GM23338 (cell line): ENCODE results near the gene LRP10. TPM values are rescaled to one million over a fixed set of nuclear protein-coding genes. Genes with fewer than 3 reads are reported as not detected.
A peak's percentile ranks its signal among the peaks of the same experiment; 100 is the strongest.

Experiments used
- ATAC-seq: fragments of 200-7000 bp; cut with Tn5 transposase; 3 replicates; pipeline ENCODE4 v1.9.1; 2020
- DNase-seq: peaks from one replicate; pipeline ENCODE4 v3.0.0-alpha.2; 2015; ENCODE audit warnings: low spot score
- H2AFZ ChIP-seq: fragments of 200-600 bp; sonication (generic); 2 replicates; pipeline ENCODE4 v1.8.0; 2016; ENCODE audit warnings: antibody characterized with exemption, mild to moderate bottlenecking, moderate library complexity
- H3F3A ChIP-seq: fragments of 200-600 bp; sonication (generic); replicated peaks from 2 replicates; pipeline ENCODE4 v1.8.0; 2017; ENCODE audit warnings: antibody characterized with exemption, mixed run types, low read depth
- H3K27ac ChIP-seq: fragments of 200-600 bp; sonication (generic); 2 replicates; pipeline ENCODE4 v1.6.1; 2016; ENCODE audit warnings: low read depth
- H3K27me3 ChIP-seq: fragments of 200-600 bp; sonication (generic); 2 replicates; pipeline ENCODE4 v1.8.0; 2016; ENCODE audit warnings: mild to moderate bottlenecking, mixed run types, moderate library complexity; ENCODE audit not compliant: insufficient read depth
- H3K36me3 ChIP-seq: fragments of 200-600 bp; sonication (generic); 2 replicates; pipeline ENCODE4 v1.8.0; 2016; ENCODE audit warnings: mild to moderate bottlenecking; ENCODE audit not compliant: insufficient read depth
- H3K4me1 ChIP-seq: fragments of 200-600 bp; sonication (generic); 2 replicates; pipeline ENCODE4 v1.8.0; 2016; ENCODE audit warnings: mild to moderate bottlenecking, moderate library complexity; ENCODE audit not compliant: insufficient read depth
- H3K4me2 ChIP-seq: fragments of 200-600 bp; sonication (generic); 2 replicates; pipeline ENCODE4 v1.7.1; 2017; ENCODE audit warnings: mixed run types
- H3K4me3 ChIP-seq: fragments of 200-600 bp; sonication (generic); 2 replicates; pipeline ENCODE4 v1.6.1; 2016; ENCODE audit warnings: mixed run types
- H3K79me2 ChIP-seq: fragments of 200-600 bp; sonication (generic); replicated peaks from 2 replicates; pipeline ENCODE4 v1.8.0; 2017; ENCODE audit warnings: mild to moderate bottlenecking; ENCODE audit not compliant: insufficient read depth
- H3K9me2 ChIP-seq: fragments of 200-600 bp; sonication (generic); 2 replicates; pipeline ENCODE4 v1.8.0; 2017; ENCODE audit not compliant: insufficient read depth
- H4K20me1 ChIP-seq: fragments of 200-600 bp; sonication (generic); replicated peaks from 2 replicates; pipeline ENCODE4 v1.8.0; 2017; ENCODE audit warnings: mild to moderate bottlenecking; ENCODE audit not compliant: insufficient read depth
- H3K27ac Mint-ChIP-seq: 2 replicates; pipeline ENCODE4 v1.8.0; 2020; ENCODE audit warnings: inconsistent platforms, mild to moderate bottlenecking, moderate library complexity, mixed read lengths
- H3K27me3 Mint-ChIP-seq: 3 replicates; pipeline ENCODE4 v1.8.0; 2022; ENCODE audit warnings: low read depth, mild to moderate bottlenecking, moderate library complexity, mixed read lengths, inconsistent platforms; ENCODE audit not compliant: insufficient read depth, poor library complexity
- H3K36me3 Mint-ChIP-seq: 3 replicates; pipeline ENCODE4 v1.8.0; 2021; ENCODE audit warnings: low read depth, mild to moderate bottlenecking, inconsistent platforms, moderate library complexity, mixed read lengths
- H3K4me1 Mint-ChIP-seq: 3 replicates; pipeline ENCODE4 v1.8.0; 2020; ENCODE audit warnings: mild to moderate bottlenecking, inconsistent platforms, mixed read lengths
- H3K4me3 Mint-ChIP-seq: 3 replicates; pipeline ENCODE4 v1.8.0; 2021; ENCODE audit warnings: moderate library complexity, mild to moderate bottlenecking, inconsistent platforms, mixed read lengths
- H3K9me3 Mint-ChIP-seq: 3 replicates; pipeline ENCODE4 v1.8.0; 2020; ENCODE audit warnings: moderate library complexity, mild to moderate bottlenecking, inconsistent platforms, mixed read lengths
- ETS1 ChIP-seq: IDR thresholded peaks from 2 replicates; pipeline ENCODE4 v1.6.1; 2016; ENCODE audit warnings: antibody characterized with exemption
- EZH2 ChIP-seq: fragments of 200-600 bp; sonication (generic); IDR thresholded peaks from one replicate; pipeline ENCODE4 v1.8.0; 2017; ENCODE audit warnings: antibody characterized with exemption, mild to moderate bottlenecking, low read depth; ENCODE audit not compliant: unreplicated experiment
- EZH2phosphoT487 ChIP-seq: fragments of 200-600 bp; sonication (generic); IDR thresholded peaks from one replicate; pipeline ENCODE4 v1.8.1; 2018; ENCODE audit warnings: antibody characterized with exemption; ENCODE audit not compliant: unreplicated experiment
- POLR2AphosphoS5 ChIP-seq: IDR thresholded peaks from 2 replicates; pipeline ENCODE4 v1.6.1; 2016; ENCODE audit warnings: antibody characterized with exemption, low read depth
- polyA plus RNA-seq: library from polyadenylated mRNA; unstranded; fragments of >200 nt; fragmentation: Nextera tagmentation; extraction: Ambion mirVana; gene quantifications from 2 replicates; pipeline ENCODE4 v1.2.1, GENCODE V29; 2016
- total RNA-seq: library from RNA; depleted of rRNA; stranded (reverse); fragments of >200 nt; shearing (Covaris generic); gene quantifications from 2 replicates; pipeline ENCODE4 v1.2.3, GENCODE V29; 2014
- TF ChIP-seq, protein P1 (sequence below), 2 experiments: fragments of 200-600 bp in 1 of 2; sonication (generic) in 1 of 2; conservative IDR thresholded peaks; 2 replicates each; pipeline versions ENCODE4 v1.5.1 to v1.6.1; 2016 to 2017; ENCODE audit warnings: antibody characterized with exemption in 2 of 2, low read depth in 2 of 2, mild to moderate bottlenecking in 2 of 2, moderate library complexity in 1 of 2
- TF ChIP-seq, protein P2 (sequence below): IDR thresholded peaks from one replicate; pipeline ENCODE4 v1.6.1; 2018; ENCODE audit warnings: antibody characterized with exemption; ENCODE audit not compliant: unreplicated experiment

Gene LRP10
- total and polyA plus RNA-seq, 2 experiments from 2014 or later, result 6.4 to 18.1 TPM

GRCh38 chr14:22864979-22865378 is 6.6 kb upstream of the LRP10 start:
- no peaks in the 10 kb centered on the region for H3K36me3 Mint-ChIP-seq
- H4K20me1 ChIP-seq, result no peaks in the 10 kb centered on the region
- H3K27me3 Mint-ChIP-seq, result no peaks in the 10 kb centered on the region
- no peaks in the 10 kb centered on the region for H3K36me3 ChIP-seq
- H3K4me3 Mint-ChIP-seq, result no peak overlapping the region; the same call in 2 of the 3 replicates
- no peak overlapping the region for H3K27ac Mint-ChIP-seq
- no peaks in the 10 kb centered on the region for H3K9me2 ChIP-seq
- no peaks in the 10 kb centered on the region for H3K79me2 ChIP-seq
- no peaks in the 10 kb centered on the region; the same call in 2 of the 3 replicates for H3K4me1 Mint-ChIP-seq
- no peak overlapping the region for H3K4me3 ChIP-seq
- no peaks in the 10 kb centered on the region; the same call in 2 of the 3 replicates for H3K9me3 Mint-ChIP-seq
- H3F3A ChIP-seq, result no peaks in the 10 kb centered on the region
- H3K27ac ChIP-seq, result no peak overlapping the region
- no peak for DNase-seq
- H3K27me3 ChIP-seq, result no peaks in the 10 kb centered on the region
- no peak overlapping the region for H3K4me2 ChIP-seq
- TF ChIP-seq ETS1, result no peak
- ATAC-seq, result no peak
- H3K4me1 ChIP-seq, result peaks cover 5% of the 10 kb centered on the region; the same call in 1 of the 2 replicates
- peak overlapping the region; percentile 54; the same call in 1 of the 2 replicates for H2AFZ ChIP-seq

DNA sequence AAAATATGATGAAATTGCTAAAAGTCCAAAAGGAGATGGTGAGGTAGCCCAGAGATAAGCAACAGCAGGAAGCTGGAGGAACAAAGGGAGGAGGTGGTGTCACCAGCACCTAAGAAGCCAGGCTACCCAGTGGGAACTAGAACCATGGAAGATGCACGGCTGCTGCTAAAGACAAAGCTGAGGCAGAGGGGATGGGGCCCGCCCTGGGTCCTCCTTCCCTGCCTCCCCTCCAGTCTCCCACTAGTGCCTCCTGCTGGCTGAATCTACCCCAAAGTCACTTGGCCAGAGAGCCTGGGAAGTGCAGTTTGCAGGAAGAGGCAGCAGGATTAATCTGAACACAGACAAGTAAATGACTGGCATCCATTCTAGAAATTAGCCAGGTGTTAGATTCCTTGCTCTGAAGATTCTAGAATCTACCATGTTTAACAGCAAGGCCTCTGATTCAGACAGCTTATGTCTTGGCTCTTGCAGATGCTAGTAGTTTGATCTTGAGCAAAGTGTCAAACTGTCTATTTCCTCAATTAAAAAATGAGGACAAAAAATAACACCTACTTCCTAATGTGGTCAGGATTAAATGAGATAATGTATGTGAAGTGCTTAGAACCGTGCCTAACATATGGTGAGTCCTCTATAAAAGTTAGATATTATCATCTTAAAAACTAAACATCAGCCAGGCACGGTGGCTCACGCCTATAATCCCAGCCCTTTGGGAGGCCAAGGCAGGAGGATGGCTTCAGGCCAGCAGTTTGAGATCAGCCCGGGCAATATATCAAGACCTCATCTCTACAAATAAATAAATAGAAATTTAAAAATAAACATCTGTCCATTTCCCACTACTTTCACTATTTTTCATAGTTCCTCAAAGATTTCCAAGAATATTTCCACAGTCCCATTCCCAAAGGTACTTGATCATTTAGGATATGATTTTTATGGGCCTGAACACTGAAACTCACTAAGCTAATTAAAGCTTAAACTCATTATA is 5.8 kb upstream of the LRP10 start:
- Histone ChIP-seq H3K27me3 (no peaks in the 10 kb centered on the region), H2AFZ (peak overlapping the region; percentile 54; the same call in 1 of the 2 replicates), H3K36me3 (no peaks in the 10 kb centered on the region), H3K27ac (no peak overlapping the region), H4K20me1 (no peaks in the 10 kb centered on the region), H3K9me2 (no peaks in the 10 kb centered on the region), H3K4me2 (no peak overlapping the region), H3K4me3 (no peak overlapping the region), H3K4me1 (peaks cover 12% of the 10 kb centered on the region; the same call in 1 of the 2 replicates), H3K79me2 (no peaks in the 10 kb centered on the region), H3F3A (peaks cover 4% of the 10 kb centered on the region; the same call in 1 of the 2 replicates)
- DNase-seq (peak; percentile 82), ATAC-seq (peak; percentile 95)
- TF ChIP-seq, protein P1, sequence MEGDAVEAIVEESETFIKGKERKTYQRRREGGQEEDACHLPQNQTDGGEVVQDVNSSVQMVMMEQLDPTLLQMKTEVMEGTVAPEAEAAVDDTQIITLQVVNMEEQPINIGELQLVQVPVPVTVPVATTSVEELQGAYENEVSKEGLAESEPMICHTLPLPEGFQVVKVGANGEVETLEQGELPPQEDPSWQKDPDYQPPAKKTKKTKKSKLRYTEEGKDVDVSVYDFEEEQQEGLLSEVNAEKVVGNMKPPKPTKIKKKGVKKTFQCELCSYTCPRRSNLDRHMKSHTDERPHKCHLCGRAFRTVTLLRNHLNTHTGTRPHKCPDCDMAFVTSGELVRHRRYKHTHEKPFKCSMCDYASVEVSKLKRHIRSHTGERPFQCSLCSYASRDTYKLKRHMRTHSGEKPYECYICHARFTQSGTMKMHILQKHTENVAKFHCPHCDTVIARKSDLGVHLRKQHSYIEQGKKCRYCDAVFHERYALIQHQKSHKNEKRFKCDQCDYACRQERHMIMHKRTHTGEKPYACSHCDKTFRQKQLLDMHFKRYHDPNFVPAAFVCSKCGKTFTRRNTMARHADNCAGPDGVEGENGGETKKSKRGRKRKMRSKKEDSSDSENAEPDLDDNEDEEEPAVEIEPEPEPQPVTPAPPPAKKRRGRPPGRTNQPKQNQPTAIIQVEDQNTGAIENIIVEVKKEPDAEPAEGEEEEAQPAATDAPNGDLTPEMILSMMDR (conservative IDR thresholded peaks at IDR 0.05; ENCODE audit: low read depth in 2 of 2), result peak; percentile 82 to 86
- TF ChIP-seq EZH2phosphoT487, result no peak
- Mint-ChIP-seq H3K4me1 (peaks cover 5% of the 10 kb centered on the region), H3K4me3 (no peak overlapping the region; the same call in 2 of the 3 replicates), H3K9me3 (no peaks in the 10 kb centered on the region; the same call in 2 of the 3 replicates), H3K36me3 (no peaks in the 10 kb centered on the region), H3K27ac (no peak overlapping the region), H3K27me3 (peaks cover 6% of the 10 kb centered on the region)

- H3K4me1 ChIP-seq, result peaks cover 14% of the 10 kb centered on the region; the same call in 1 of the 2 replicates
- no peak overlapping the region for H3K27ac ChIP-seq
- TF ChIP-seq, protein P2, sequence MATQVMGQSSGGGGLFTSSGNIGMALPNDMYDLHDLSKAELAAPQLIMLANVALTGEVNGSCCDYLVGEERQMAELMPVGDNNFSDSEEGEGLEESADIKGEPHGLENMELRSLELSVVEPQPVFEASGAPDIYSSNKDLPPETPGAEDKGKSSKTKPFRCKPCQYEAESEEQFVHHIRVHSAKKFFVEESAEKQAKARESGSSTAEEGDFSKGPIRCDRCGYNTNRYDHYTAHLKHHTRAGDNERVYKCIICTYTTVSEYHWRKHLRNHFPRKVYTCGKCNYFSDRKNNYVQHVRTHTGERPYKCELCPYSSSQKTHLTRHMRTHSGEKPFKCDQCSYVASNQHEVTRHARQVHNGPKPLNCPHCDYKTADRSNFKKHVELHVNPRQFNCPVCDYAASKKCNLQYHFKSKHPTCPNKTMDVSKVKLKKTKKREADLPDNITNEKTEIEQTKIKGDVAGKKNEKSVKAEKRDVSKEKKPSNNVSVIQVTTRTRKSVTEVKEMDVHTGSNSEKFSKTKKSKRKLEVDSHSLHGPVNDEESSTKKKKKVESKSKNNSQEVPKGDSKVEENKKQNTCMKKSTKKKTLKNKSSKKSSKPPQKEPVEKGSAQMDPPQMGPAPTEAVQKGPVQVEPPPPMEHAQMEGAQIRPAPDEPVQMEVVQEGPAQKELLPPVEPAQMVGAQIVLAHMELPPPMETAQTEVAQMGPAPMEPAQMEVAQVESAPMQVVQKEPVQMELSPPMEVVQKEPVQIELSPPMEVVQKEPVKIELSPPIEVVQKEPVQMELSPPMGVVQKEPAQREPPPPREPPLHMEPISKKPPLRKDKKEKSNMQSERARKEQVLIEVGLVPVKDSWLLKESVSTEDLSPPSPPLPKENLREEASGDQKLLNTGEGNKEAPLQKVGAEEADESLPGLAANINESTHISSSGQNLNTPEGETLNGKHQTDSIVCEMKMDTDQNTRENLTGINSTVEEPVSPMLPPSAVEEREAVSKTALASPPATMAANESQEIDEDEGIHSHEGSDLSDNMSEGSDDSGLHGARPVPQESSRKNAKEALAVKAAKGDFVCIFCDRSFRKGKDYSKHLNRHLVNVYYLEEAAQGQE, result no peak
- no peak for TF ChIP-seq EZH2
- no peak for TF ChIP-seq POLR2AphosphoS5
- ATAC-seq (no peak), DNase-seq (no peak)
- H2AFZ ChIP-seq, result no peak overlapping the region
- H3K9me2 ChIP-seq, result no peaks in the 10 kb centered on the region
- Mint-ChIP-seq H3K4me1 (peaks cover 8% of the 10 kb centered on the region), H3K27ac (no peak overlapping the region), H3K27me3 (peaks cover 8% of the 10 kb centered on the region), H3K9me3 (no peaks in the 10 kb centered on the region; the same call in 2 of the 3 replicates), H3K4me3 (no peak overlapping the region), H3K36me3 (no peaks in the 10 kb centered on the region)
- H3K79me2 ChIP-seq, result no peaks in the 10 kb centered on the region
- H3K4me2 ChIP-seq, result no peak overlapping the region
- no peaks in the 10 kb centered on the region for H3K27me3 ChIP-seq
- H4K20me1 ChIP-seq, result no peaks in the 10 kb centered on the region
- H3F3A ChIP-seq, result peaks cover 7% of the 10 kb centered on the region; the same call in 1 of the 2 replicates
- H3K4me3 ChIP-seq, result no peak overlapping the region
- no peaks in the 10 kb centered on the region for H3K36me3 ChIP-seq
Measured at GRCh38 chr14:22866874-22867273, 4.7 kb upstream of the LRP10 start.
